Stimulated activated CD8-positive, alpha-beta memory T cell treated with anti-CD3 and anti-CD28 coated beads, Interleukin-2, amount 100 ng/mL, for 48 hours (primary cell): ENCODE results near the gene CASP9.

Source experiments
- DNase-seq, 2 donors: peaks; one replicate each; pipeline ENCODE4 v3.0.0-alpha.2; 2020; ENCODE audit warnings: low read depth in 2 of 2

Gene CASP9

GRCh38 chr1:15524021-15524282 lies at the start of gene CASP9:
Gene CASP9, minus strand, starts transcription at chr1:15524215. Its CDS starts 15 bp downstream, at chr1:15524200.
- DNase-seq, result no peak

- DNase-seq, result no peak
Measured at GRCh38 chr1:15573477-15573876, 49.5 kb upstream of the CASP9 start.

GRCh38 chr1:15571266-15571665 lies 47.3 kb upstream of the CASP9 start:
- DNase-seq, result no peak

GRCh38 chr1:15570861-15571260 lies 46.8 kb upstream of the CASP9 start:
- DNase-seq, result no peak

GRCh38 chr1:15568387-15569073 lies 44.5 kb upstream of the CASP9 start:
- DNase-seq, result no peak

GRCh38 chr1:15559189-15559810 lies 35.3 kb upstream of the CASP9 start:
- DNase-seq, result no peak

DNA sequence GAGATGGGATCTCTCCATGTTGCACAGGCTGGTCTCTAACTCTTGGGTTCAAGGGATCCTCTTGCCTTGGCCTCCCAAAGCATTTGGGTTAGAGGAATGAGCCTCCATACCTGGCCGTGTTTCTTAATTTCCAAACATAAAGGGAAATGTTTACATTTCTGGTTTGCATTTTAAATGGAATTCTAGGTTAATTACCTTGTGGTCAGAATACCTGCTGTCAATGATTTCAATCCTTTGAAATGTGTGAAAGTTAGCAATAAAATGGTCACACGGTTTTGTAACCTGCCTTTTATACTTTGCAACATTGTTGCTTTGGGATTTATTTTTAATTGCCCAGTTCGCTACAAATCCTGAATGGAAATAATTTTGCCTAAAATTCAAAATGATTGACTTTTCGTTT lies 34.5 kb upstream of the CASP9 start:
- DNase-seq, result no peak

GRCh38 chr1:15557594-15557993 lies 33.6 kb upstream of the CASP9 start:
- DNase-seq, result no peak

DNA sequence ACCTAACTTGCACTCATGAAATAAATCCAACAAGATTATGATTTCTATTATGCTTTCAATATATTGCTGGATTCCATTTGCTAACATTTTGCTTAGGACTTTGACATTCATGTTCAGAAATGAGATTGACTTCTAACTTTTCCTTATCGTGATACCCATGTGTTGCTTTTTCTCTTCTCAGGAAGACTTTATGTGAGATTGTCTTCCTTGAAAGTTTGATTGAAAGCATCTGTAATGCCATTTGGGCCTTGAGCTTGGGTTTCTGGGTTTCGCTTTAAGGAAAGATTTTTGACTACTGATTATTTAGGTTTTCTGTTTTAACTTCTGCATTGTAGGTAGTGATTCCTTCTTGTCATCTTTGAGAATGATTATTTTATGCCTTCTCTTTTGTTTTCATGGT lies 33.0 kb upstream of the CASP9 start:
- DNase-seq, result no peak

GRCh38 chr1:15550573-15550972 lies 26.6 kb upstream of the CASP9 start:
- DNase-seq, result no peak

GRCh38 chr1:15546641-15547040 lies 22.6 kb upstream of the CASP9 start:
- no peak for DNase-seq

- no peak for DNase-seq
Measured at GRCh38 chr1:15543589-15544568, 19.9 kb upstream of the CASP9 start.

- DNase-seq, result no peak
Measured at GRCh38 chr1:15543251-15543588, 19.2 kb upstream of the CASP9 start.

GRCh38 chr1:15542388-15543250 lies 18.6 kb upstream of the CASP9 start:
- no peak for DNase-seq

- no peak for DNase-seq
Measured at GRCh38 chr1:15541231-15541792, 17.3 kb upstream of the CASP9 start.

DNA sequence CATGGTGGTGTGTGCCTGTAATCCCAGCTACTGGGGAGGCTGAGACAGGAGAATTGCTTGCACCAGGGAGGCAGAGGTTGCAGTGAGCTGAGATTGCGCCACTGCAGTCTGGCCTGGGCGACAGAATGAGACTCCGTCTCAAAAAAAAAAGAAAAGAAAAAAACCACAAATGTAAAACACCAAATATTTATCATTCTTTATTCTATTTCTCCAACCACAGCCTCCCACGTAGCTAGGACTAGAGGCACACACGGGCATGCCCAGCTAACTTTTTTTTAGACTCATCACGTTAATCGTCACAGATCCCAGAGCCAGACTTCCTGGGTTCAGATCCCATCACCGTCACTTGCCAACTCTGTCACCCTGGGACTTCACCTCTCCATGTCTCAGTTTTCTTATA lies 16.2 kb upstream of the CASP9 start:
- no peak for DNase-seq

- DNase-seq, result no peak
Measured at GRCh38 chr1:15538771-15539170, 14.8 kb upstream of the CASP9 start.

DNA sequence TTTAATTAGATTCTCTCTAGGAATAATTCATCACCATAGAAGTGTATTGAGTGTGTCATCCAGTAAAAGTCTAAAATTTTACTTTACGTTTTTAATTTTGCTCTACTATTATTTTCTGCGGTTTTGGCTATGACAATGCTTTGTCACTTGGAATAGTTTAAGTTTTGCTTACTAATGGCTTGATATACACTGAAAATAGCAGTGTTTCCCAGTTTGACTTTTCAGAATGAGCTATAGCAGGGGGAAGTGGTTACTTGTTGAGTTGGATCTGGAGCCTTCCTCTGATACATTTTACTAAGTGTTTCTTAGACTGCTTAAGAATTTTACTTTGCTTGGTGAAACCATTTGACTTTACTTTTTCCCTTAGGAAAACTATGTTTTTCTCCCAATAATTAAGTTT lies 7.7 kb upstream of the CASP9 start:
- no peak for DNase-seq

DNA sequence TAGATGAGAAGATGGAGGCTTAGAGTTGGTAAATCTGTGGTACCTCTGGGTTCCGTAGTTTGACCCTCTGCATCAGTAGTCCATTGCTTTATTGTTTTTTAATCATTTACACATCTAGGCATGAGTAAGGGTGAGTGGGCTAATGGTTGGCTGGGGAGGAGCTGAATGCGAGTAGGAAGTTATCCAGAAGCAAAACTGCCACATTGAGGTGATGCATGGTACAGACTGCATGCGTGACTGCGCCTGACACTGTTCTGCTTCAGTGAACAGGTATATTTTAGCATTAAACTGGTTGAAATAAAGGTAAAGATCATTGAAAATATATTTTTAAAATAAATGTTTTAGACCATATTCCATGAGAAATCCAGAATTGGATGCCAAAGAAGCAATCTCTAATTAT lies 7.0 kb upstream of the CASP9 start:
- no peak for DNase-seq

DNA sequence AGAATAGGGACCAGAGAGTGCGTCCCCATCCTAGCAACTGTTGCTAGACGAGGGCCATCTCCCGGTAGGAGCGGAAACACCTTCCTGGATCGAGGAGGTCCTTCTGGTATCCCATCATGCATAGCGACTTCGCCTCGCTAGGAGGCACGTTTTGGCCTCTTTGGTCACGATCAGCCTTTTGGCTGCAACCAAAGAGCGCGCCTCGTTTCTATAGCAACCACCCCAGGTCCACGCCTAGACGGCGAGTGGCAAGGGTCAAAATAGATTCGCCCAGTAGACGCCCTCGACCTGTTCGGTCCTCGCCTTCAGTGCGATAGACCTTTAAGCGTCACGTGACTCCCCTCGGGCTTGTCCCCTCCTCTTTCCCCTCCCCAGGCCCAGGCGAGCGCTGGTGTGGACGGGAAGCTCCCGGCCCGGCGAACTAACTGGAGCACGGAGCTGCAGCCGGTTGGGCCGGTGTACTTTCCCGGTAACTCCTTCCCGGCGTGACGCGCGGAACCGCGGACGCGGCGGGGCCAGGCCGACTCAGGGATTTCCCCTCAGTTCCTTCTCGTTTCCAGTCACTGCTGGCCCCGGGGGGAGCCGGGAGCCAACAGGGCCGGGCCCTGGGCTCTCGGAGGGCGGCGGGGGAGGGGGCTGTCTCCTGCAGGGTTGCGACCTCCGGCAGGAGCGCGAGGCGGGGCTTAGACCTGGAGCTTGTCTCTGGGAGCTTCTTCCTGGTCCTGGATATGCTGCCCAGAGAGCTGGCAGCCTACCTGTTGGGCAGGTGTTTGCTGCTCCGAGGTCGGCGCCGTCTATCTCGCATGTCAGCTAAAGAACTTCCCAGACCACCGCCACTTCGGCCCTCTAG lies 2.7 kb upstream of the CASP9 start, which contains the start of gene DNAJC16:
DNAJC16 (plus strand) TSS at position 359 of the 850 bp plus-strand sequence. CDS start 2,258 bp downstream, outside the sequence.
- peak; percentile 90 to 96 for DNase-seq
